CD4-positive, alpha-beta memory T cell (primary cell): ENCODE results near the gene EPAS1. TPM values are rescaled to one million over a fixed set of nuclear protein-coding genes. Genes with fewer than 3 reads are reported as not detected.

Source experiments
- CTCF ChIA-PET: fragments of 350-600 bp; sonication (Branson Sonifier 250); formaldehyde crosslinking; loops from one replicate; lab custom pipeline; 2021; ENCODE audit warnings: inconsistent platforms; ENCODE audit not compliant: partially characterized antibody; lab: Charles Lee
- POLR2A ChIA-PET: fragments of 350-600 bp; sonication (Branson Sonifier 250); formaldehyde crosslinking; loops from one replicate; lab custom pipeline; 2021; ENCODE audit not compliant: partially characterized antibody; lab: Charles Lee
- DNase-seq, 5 donors: peaks; one replicate each; pipeline versions ENCODE4 v3.0.0 to v3.0.0-alpha.2; 2020 to 2022; ENCODE audit warnings: mixed read lengths in 1 of 5
- H3K27ac ChIP-seq: one replicate; pipeline ENCODE4 v1.7.0; 2013; ENCODE audit warnings: low read depth, low read length
- H3K27me3 ChIP-seq: 2 replicates; pipeline ENCODE4 v1.7.0; 2013; ENCODE audit warnings: mild to moderate bottlenecking, low read length, moderate library complexity; ENCODE audit not compliant: insufficient read depth
- H3K36me3 ChIP-seq: 2 replicates; pipeline ENCODE4 v1.7.0; 2013; ENCODE audit warnings: mild to moderate bottlenecking, low read length, moderate library complexity; ENCODE audit not compliant: insufficient read depth
- H3K4me1 ChIP-seq: 2 replicates; pipeline ENCODE4 v1.7.0; 2013; ENCODE audit warnings: mild to moderate bottlenecking, low read length, moderate library complexity; ENCODE audit not compliant: insufficient read depth
- H3K4me3 ChIP-seq, 2 donors: one replicate each; pipeline ENCODE4 v1.7.0; 2013; ENCODE audit warnings: low read length in 2 of 2, mild to moderate bottlenecking in 1 of 2
- H3K9me3 ChIP-seq, 2 donors: one replicate each; pipeline ENCODE4 v1.7.0; 2013; ENCODE audit warnings: low read length in 2 of 2, control low read depth in 1 of 2; ENCODE audit not compliant: control insufficient read depth in 1 of 2
- H3K27ac Mint-ChIP-seq, 7 donors: one replicate each; pipeline ENCODE4 v1.8.0; 2020 to 2021; ENCODE audit warnings: mixed read lengths in 7 of 7, mild to moderate bottlenecking in 6 of 7, inconsistent platforms in 3 of 7, moderate library complexity in 3 of 7
- H3K27me3 Mint-ChIP-seq, 2 donors: one replicate each; pipeline ENCODE4 v1.8.0; 2020 to 2021; ENCODE audit warnings: mixed read lengths in 2 of 2
- H3K36me3 Mint-ChIP-seq, 2 donors: one replicate each; pipeline ENCODE4 v1.8.0; 2020 to 2021; ENCODE audit warnings: mixed read lengths in 2 of 2, inconsistent platforms in 1 of 2, mild to moderate bottlenecking in 1 of 2
- H3K4me1 Mint-ChIP-seq, 4 donors: one replicate each; pipeline ENCODE4 v1.8.0; 2020 to 2021; ENCODE audit warnings: mixed read lengths in 4 of 4, mild to moderate bottlenecking in 1 of 4
- H3K4me3 Mint-ChIP-seq, 8 donors: one replicate each; pipeline ENCODE4 v1.8.0; 2020 to 2021; ENCODE audit warnings: mixed read lengths in 8 of 8, mild to moderate bottlenecking in 7 of 8, moderate library complexity in 6 of 8, inconsistent platforms in 3 of 8
- H3K9me3 Mint-ChIP-seq, 8 donors: one replicate each; pipeline ENCODE4 v1.8.0; 2020 to 2021; ENCODE audit warnings: mixed read lengths in 8 of 8, mild to moderate bottlenecking in 5 of 8, inconsistent platforms in 3 of 8, moderate library complexity in 1 of 8
- intact Hi-C: fragments of 100-400 bp; cut with micrococcal nuclease; formaldehyde crosslinking; loops from one replicate; pipeline ENCODE4 v1.15.1; 2023
- polyA plus RNA-seq, 2 donors: library from polyadenylated mRNA; unstranded; fragments of 300-500 nt; fragmentation: Illumina TruSeq; gene quantifications; one replicate each; pipeline ENCODE4 v1.2.3, GENCODE V29; 2021
- total RNA-seq, 2 experiments: library from RNA; stranded (reverse); gene quantifications; one replicate each; pipeline ENCODE4 v1.2.3, GENCODE V29; 2021

EPAS1 gene
- total and polyA plus RNA-seq, 4 experiments from 2014 or later = 0.40 to 2.7 (median 2.3) TPM; not detected in 1

GRCh38 chr2:46296216-46296839, 879 bp upstream of the EPAS1 start:
- no peak overlapping the region for H3K27ac Mint-ChIP-seq
- CTCF ChIA-PET = no interaction called here
- intact Hi-C loops = loop anchor here (2.0 to 10.0 kb wide), 4 partner anchors 59 to 1488 kb away; partner anchors contain the start of genes MSH6 and PRKCE
- Histone ChIP-seq H3K4me3 (peak overlapping the region in 1 of 2 donors; percentile 43), H3K27me3 (peaks cover 21% of the 10 kb centered on the region), H3K27ac (no peak overlapping the region), H3K4me1 (peaks cover 29% of the 10 kb centered on the region), H3K9me3 (no peaks in the 10 kb centered on the region), H3K36me3 (no peaks in the 10 kb centered on the region)
- peak overlapping the region; percentile 65 to 83 (median 76) for H3K4me3 Mint-ChIP-seq
- no peaks in the 10 kb centered on the region for H3K9me3 Mint-ChIP-seq
- peaks cover 20 to 25% of the 10 kb centered on the region in 2 donors for H3K27me3 Mint-ChIP-seq
- POLR2A ChIA-PET = interaction anchor here (1.8 kb wide), 2 partner anchors 54 to 57 kb away, joined by 5 read pairs; no protein-coding TSS in a partner anchor
- peaks cover 0 to 3% of the 10 kb centered on the region in 2 donors for H3K36me3 Mint-ChIP-seq
- peaks cover 12 to 43% (median 24%) of the 10 kb centered on the region in 4 donors for H3K4me1 Mint-ChIP-seq
- DNase-seq = peak in 2 of 5 donors; percentile 11 to 18

DNA sequence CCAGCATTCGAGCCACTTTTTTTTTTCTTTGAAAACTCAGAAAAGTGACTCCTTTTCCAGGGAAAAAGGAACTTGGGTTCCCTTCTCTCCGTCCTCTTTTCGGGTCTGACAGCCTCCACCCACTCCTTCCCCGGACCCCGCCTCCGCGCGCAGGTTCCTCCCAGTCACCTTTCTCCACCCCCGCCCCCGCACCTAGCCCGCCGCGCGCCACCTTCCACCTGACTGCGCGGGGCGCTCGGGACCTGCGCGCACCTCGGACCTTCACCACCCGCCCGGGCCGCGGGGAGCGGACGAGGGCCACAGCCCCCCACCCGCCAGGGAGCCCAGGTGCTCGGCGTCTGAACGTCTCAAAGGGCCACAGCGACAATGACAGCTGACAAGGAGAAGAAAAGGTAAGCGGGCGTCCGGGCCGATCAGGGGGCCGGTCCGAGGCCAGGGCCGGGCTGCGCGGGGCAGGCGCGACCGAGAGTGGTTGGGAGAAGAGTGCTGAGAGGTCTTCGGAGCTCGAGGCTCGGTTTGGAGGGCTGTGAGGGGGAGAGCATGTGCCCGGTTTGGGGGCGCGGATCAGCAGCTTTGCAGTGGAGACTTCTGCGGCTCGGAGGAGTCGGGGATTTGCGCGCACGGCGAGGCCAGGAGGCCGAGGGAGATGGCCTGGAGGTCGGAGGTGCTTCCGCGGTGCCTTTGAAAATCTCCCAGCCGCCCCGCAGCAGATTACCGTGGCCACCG, 502 bp downstream of the EPAS1 start:
- no peaks in the 10 kb centered on the region for H3K36me3 ChIP-seq
- peak overlapping the region; percentile 23 to 72 for H3K4me3 ChIP-seq
- Mint-ChIP-seq H3K36me3 (peaks cover 0 to 3% of the 10 kb centered on the region in 2 donors), H3K27ac (peak overlapping the region; percentile 68 to 94 (median 89)), H3K4me1 (peaks cover 17 to 52% (median 26%) of the 10 kb centered on the region in 4 donors), H3K4me3 (peak overlapping the region; percentile 87 to 96 (median 92)), H3K27me3 (peaks cover 28 to 29% of the 10 kb centered on the region in 2 donors), H3K9me3 (no peaks in the 10 kb centered on the region)
- POLR2A ChIA-PET = interaction anchor here (1.8 kb wide), 2 partner anchors 53 to 58 kb away, joined by 5 read pairs; no protein-coding TSS in a partner anchor
- H3K27me3 ChIP-seq = peaks cover 21% of the 10 kb centered on the region
- intact Hi-C loops = loop anchor here (2.0 to 10.0 kb wide), 5 partner anchors 53 to 1487 kb away; partner anchors contain the start of genes MSH6 and PRKCE
- peak; percentile 63 to 82 (median 65) for DNase-seq
- CTCF ChIA-PET = interaction anchor here (0.9 kb wide), 1 partner anchor 65 kb away, joined by 3 read pairs; no protein-coding TSS in a partner anchor
- no peak overlapping the region for H3K27ac ChIP-seq
- no peaks in the 10 kb centered on the region for H3K9me3 ChIP-seq
- peaks cover 29% of the 10 kb centered on the region for H3K4me1 ChIP-seq

- Mint-ChIP-seq H3K27ac (peak overlapping the region in 6 of 7 donors; percentile 52 to 87 (median 72)), H3K9me3 (no peaks in the 10 kb centered on the region), H3K36me3 (peaks cover 0 to 3% of the 10 kb centered on the region in 2 donors), H3K4me3 (peak overlapping the region; percentile 87 to 96 (median 92)), H3K27me3 (peaks cover 28 to 29% of the 10 kb centered on the region in 2 donors), H3K4me1 (peaks cover 17 to 54% (median 28%) of the 10 kb centered on the region in 4 donors)
- Histone ChIP-seq H3K4me1 (peaks cover 30% of the 10 kb centered on the region), H3K9me3 (no peaks in the 10 kb centered on the region), H3K4me3 (peak overlapping the region; percentile 45 to 72), H3K36me3 (no peaks in the 10 kb centered on the region), H3K27ac (no peak overlapping the region), H3K27me3 (peaks cover 21% of the 10 kb centered on the region)
- ChIA-PET POLR2A (interaction anchor here (1.8 kb wide), 1 partner anchor 52 kb away, joined by 5 read pairs; no protein-coding TSS in a partner anchor), CTCF (interaction anchor here (0.9 kb wide), 1 partner anchor 65 kb away, joined by 3 read pairs; no protein-coding TSS in a partner anchor)
- peak in 4 of 5 donors; percentile 12 to 24 (median 14) for DNase-seq
- intact Hi-C loops = loop anchor here (2.0 to 10.0 kb wide), 4 partner anchors 53 to 1487 kb away; partner anchors contain the start of gene MSH6
Observed at GRCh38 chr2:46298272-46298521, 990 bp downstream of the EPAS1 start.

DNA sequence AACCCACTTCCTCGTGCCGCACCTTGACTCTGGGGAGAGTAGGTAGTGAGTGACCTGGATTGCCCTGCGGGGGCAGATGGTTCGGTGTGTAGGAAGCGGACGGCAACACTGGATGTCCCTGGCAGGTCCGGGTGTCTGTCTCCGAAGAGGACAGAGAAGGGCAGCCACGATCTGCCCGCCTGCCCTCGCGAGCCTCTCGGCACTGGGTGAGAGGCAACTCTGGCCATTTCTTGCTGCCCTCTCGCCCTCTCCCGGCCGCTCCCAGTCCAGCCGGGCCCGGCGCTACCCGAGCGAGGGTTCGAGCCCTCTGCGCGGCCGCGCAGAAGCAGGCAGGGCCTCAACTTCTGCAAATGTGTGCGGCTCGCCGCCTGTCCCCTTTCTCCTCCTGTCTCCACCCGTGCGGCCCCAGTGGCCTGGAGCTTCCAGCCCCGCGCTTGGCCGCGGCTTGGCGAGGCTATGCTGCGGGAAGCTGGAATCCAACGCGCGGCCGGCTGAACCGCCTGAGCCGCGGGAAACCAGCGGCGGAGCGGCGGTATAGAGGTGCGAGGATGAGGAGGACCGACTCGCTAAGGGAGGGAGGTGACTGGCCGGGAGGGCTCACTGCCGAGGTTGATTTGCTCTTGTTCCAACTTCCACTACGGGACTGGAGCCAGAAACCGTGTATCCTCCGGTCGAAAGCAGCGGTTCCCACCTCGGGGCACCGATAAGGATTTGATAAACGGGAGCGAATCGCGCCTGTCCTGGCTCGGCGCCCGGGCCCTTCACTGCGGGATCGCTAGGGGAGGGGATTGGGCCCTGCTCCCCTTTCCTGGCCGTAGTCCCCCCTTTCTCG, 1.5 kb downstream of the EPAS1 start:
- H3K27ac ChIP-seq = no peak overlapping the region
- H3K36me3 Mint-ChIP-seq = peaks cover 0 to 3% of the 10 kb centered on the region in 2 donors
- peak overlapping the region; percentile 87 to 96 (median 92) for H3K4me3 Mint-ChIP-seq
- H3K4me3 ChIP-seq = peak overlapping the region; percentile 45 to 72
- no peaks in the 10 kb centered on the region for H3K9me3 Mint-ChIP-seq
- H3K9me3 ChIP-seq = no peaks in the 10 kb centered on the region
- peaks cover 36% of the 10 kb centered on the region for H3K4me1 ChIP-seq
- ChIA-PET CTCF (interaction anchor here (0.9 kb wide), 1 partner anchor 64 kb away, joined by 3 read pairs; no protein-coding TSS in a partner anchor), POLR2A (no interaction called here)
- peaks cover 21% of the 10 kb centered on the region for H3K27me3 ChIP-seq
- peak in 4 of 5 donors; percentile 15 to 36 (median 17) for DNase-seq
- intact Hi-C loops = loop anchor here (2.0 to 10.0 kb wide), 4 partner anchors 52 to 1486 kb away; partner anchors contain the start of gene MSH6
- no peaks in the 10 kb centered on the region for H3K36me3 ChIP-seq
- peaks cover 30% of the 10 kb centered on the region in 2 donors for H3K27me3 Mint-ChIP-seq
- H3K27ac Mint-ChIP-seq = peak overlapping the region in 6 of 7 donors; percentile 22 to 87 (median 72)
- H3K4me1 Mint-ChIP-seq = peaks cover 21 to 59% (median 32%) of the 10 kb centered on the region in 4 donors

DNA sequence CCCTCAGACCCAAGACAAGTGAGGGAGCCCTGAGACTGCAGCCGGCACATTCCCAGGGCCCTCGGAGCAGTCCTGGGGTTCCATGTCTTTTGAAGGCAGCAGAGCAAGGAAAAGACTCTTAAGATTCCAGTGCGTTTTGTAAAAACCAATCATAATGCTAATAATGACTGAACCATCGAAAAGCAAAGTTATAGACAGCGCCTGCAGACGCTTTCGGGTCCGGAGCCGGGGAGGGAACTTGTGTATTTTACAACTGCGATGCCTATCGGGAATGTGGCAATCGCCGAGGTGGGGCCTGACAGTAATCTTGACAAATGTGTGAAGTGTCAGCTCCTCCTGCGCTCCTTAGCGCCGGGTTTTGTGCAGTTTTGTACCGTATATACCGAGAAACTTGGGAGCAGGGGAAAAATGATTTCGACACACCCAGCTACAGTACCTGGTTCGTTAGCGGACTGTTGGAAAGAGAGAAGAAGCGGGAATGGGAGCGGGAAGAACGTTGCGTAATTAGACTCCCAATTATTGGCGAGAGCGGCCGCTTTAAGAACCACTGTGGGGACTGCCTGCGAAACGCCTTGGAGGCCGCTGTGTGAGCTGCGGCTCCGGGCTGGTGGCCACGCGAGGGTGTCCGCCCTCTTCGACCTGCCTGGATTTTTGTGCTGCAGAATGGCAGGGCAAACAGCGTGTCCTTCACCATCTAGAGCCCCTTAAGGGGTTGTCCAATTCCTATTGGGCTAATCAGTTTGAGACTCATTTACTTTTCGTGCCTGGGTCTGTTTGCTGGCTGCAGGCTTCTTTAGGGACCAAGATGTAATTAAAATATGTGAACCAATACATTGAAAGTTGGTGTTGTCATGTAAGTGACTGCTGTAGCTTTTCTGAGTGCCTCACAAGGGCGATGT, 2.4 kb downstream of the EPAS1 start:
- H3K4me3 Mint-ChIP-seq = peak overlapping the region; percentile 82 to 96 (median 86)
- Histone ChIP-seq H3K9me3 (no peaks in the 10 kb centered on the region), H3K4me3 (peak overlapping the region; percentile 14 to 72), H3K4me1 (peaks cover 44% of the 10 kb centered on the region), H3K27ac (no peak overlapping the region), H3K27me3 (peaks cover 21% of the 10 kb centered on the region), H3K36me3 (no peaks in the 10 kb centered on the region)
- ChIA-PET POLR2A (no interaction called here), CTCF (no interaction called here)
- peak overlapping the region in 2 of 7 donors; percentile 62 to 78 for H3K27ac Mint-ChIP-seq
- DNase-seq = peak in 1 of 5 donors; percentile 4
- no peaks in the 10 kb centered on the region for H3K9me3 Mint-ChIP-seq
- peaks cover 0 to 3% of the 10 kb centered on the region in 2 donors for H3K36me3 Mint-ChIP-seq
- H3K4me1 Mint-ChIP-seq = peaks cover 29 to 68% (median 41%) of the 10 kb centered on the region in 4 donors
- intact Hi-C loops = loop anchor here (2.0 to 10.0 kb wide), 4 partner anchors 51 to 1485 kb away; partner anchors contain the start of gene MSH6
- peaks cover 32 to 33% of the 10 kb centered on the region in 2 donors for H3K27me3 Mint-ChIP-seq

DNA sequence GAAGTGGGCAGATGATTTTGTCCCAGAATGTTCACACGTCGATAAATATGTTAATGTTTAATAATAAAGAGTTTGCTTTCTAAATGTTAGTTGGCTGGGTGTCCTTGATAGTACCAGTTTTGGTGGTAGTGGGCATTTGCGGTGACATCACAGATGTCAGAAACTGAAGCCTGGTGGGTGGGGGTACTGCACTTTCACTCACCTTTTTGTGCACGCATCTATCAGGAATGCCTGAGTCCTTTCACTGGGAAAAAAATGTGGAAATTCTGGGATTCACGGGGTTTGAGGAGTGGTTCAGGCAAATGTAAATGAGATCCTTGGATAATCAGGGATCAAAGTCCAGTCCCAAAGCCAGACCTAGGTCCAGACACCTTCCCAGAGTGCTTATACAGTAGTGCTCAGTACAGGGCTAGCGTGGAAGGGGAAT, 3.2 kb downstream of the EPAS1 start:
- intact Hi-C loops = no loop called here
- Mint-ChIP-seq H3K4me3 (no peak overlapping the region), H3K27me3 (peaks cover 32 to 37% of the 10 kb centered on the region in 2 donors), H3K4me1 (peaks cover 36 to 70% (median 49%) of the 10 kb centered on the region in 4 donors), H3K9me3 (peaks cover 0 to 3% (median 0%) of the 10 kb centered on the region in 8 donors), H3K36me3 (peaks cover 0 to 3% of the 10 kb centered on the region in 2 donors), H3K27ac (no peak overlapping the region)
- peaks cover 53% of the 10 kb centered on the region for H3K4me1 ChIP-seq
- DNase-seq = no peak
- H3K27ac ChIP-seq = no peak overlapping the region
- no peaks in the 10 kb centered on the region for H3K9me3 ChIP-seq
- H3K4me3 ChIP-seq = no peak overlapping the region
- H3K36me3 ChIP-seq = no peaks in the 10 kb centered on the region
- peaks cover 21% of the 10 kb centered on the region for H3K27me3 ChIP-seq
- CTCF ChIA-PET = no interaction called here
- POLR2A ChIA-PET = no interaction called here
